A673 (cell line): ENCODE measurements around the gene DIP2B. TPM values are rescaled to one million over a fixed set of nuclear protein-coding genes. Genes with fewer than 3 reads are reported as not detected.

Source experiments
- BruUV-seq: library from RNA; stranded (reverse); fragments of 400-500 nt; replicated peaks from 2 replicates; lab custom pipeline; 2021; lab: Mats Ljungman, UMichigan
- CTCF ChIA-PET: fragments of 300-600 bp; sonication (Branson Sonifier 250); formaldehyde crosslinking; loops from one replicate; lab custom pipeline; 2022; ENCODE audit warnings: antibody characterized with exemption; lab: Charles Lee
- POLR2A ChIA-PET: fragments of 300-600 bp; sonication (Branson Sonifier 250); formaldehyde crosslinking; loops from one replicate; lab custom pipeline; 2022; ENCODE audit warnings: antibody characterized with exemption; ENCODE audit not compliant: low non-redundant PET; lab: Charles Lee
- DNase-seq: peaks from one replicate; pipeline ENCODE4 v3.0.0-alpha.2; 2015; ENCODE audit warnings: low spot score
- H3K27ac ChIP-seq: fragments of 200-600 bp; sonication (generic); 2 replicates; pipeline ENCODE4 v1.5.1; 2016; ENCODE audit warnings: mixed run types, low read depth, mild to moderate bottlenecking, mixed read lengths, antibody characterized with exemption, low read length; ENCODE audit not compliant: poor library complexity, severe bottlenecking
- H3K27me3 ChIP-seq: fragments of 200-600 bp; sonication (generic); replicated peaks from 2 replicates; pipeline ENCODE4 v1.6.1; 2017; ENCODE audit warnings: mixed run types, low read depth, mild to moderate bottlenecking, mixed read lengths, antibody characterized with exemption, low read length; ENCODE audit not compliant: insufficient read depth, poor library complexity
- H3K36me3 ChIP-seq: fragments of 200-600 bp; sonication (generic); 2 replicates; pipeline ENCODE4 v1.6.1; 2016; ENCODE audit warnings: mixed run types, mild to moderate bottlenecking, mixed read lengths, antibody characterized with exemption, low read length; ENCODE audit not compliant: insufficient read depth, poor library complexity, severe bottlenecking
- H3K4me1 ChIP-seq: fragments of 200-600 bp; sonication (generic); 2 replicates; pipeline ENCODE4 v1.6.1; 2017; ENCODE audit warnings: mixed run types, mild to moderate bottlenecking, mixed read lengths, antibody characterized with exemption, low read length; ENCODE audit not compliant: insufficient read depth, poor library complexity, severe bottlenecking
- H3K4me3 ChIP-seq: fragments of 200-600 bp; sonication (generic); 2 replicates; pipeline ENCODE4 v1.5.1; 2016; ENCODE audit warnings: low read depth, mixed run types, mild to moderate bottlenecking, mixed read lengths, low read length; ENCODE audit not compliant: poor library complexity, severe bottlenecking
- H3K9me3 ChIP-seq: fragments of 200-600 bp; sonication (generic); 2 replicates; pipeline ENCODE4 v1.6.1; 2016; ENCODE audit warnings: mixed run types, low read depth, mild to moderate bottlenecking, mixed read lengths, antibody characterized with exemption, low read length; ENCODE audit not compliant: poor library complexity, severe bottlenecking
- EZH2 ChIP-seq: fragments of 200-600 bp; sonication (generic); IDR thresholded peaks from 2 replicates; pipeline ENCODE4 v1.6.1; 2017; ENCODE audit warnings: borderline replicate concordance, low read depth, mild to moderate bottlenecking, mixed read lengths, antibody characterized with exemption, low read length; ENCODE audit not compliant: poor library complexity, severe bottlenecking
- intact Hi-C: fragments of 100-400 bp; cut with micrococcal nuclease; formaldehyde crosslinking; loops from one replicate; pipeline ENCODE4 v1.10.0; 2022; ENCODE audit not compliant: unreplicated experiment
- total RNA-seq: library from RNA; stranded (reverse); gene quantifications from 2 replicates; pipeline ENCODE4 v1.2.3, GENCODE V29; 2021
- TF ChIP-seq, protein P1 (sequence below): fragments of 300-800, 200-600 bp; sonication (generic); conservative IDR thresholded peaks from 2 replicates; pipeline ENCODE4 v1.5.1; 2017; ENCODE audit warnings: low read depth, mild to moderate bottlenecking, antibody characterized with exemption, low read length, moderate library complexity, mixed read lengths

Gene DIP2B
- total RNA-seq, 1 experiment from 2014 or later: 40.5 TPM

DNA sequence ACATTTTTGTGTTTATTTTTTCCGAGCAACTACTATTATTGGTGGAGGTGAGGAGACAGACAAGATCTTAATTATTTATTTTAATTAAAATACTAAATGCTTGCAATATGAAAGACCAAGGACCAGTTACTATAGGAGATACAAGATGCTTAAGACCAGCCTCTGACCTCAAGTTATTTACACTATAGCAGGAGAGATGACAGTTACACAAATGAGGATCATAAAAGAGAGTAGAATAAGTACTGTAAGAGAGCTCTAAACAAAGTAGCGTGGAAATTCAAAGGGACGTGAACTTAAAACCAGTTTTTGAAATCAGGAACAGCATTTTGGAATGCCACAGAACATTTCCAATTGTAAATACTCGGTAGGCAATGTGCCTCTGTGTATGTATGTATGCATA, 131.1 kb downstream of the DIP2B start:
- no peak overlapping the region for H3K27ac ChIP-seq
- intact Hi-C loops: loop anchor here (5.0 to 10.0 kb wide), 2 partner anchors 54 to 99 kb away; no protein-coding TSS in a partner anchor
- DNase-seq: no peak
- ChIA-PET CTCF (no interaction called here), POLR2A (no interaction called here)
- H3K4me3 ChIP-seq: no peak overlapping the region
- peaks cover 8% of the 10 kb centered on the region for H3K36me3 ChIP-seq
- BruUV-seq: no TSS peak
- no peaks in the 10 kb centered on the region for H3K9me3 ChIP-seq
- TF ChIP-seq, protein P1, sequence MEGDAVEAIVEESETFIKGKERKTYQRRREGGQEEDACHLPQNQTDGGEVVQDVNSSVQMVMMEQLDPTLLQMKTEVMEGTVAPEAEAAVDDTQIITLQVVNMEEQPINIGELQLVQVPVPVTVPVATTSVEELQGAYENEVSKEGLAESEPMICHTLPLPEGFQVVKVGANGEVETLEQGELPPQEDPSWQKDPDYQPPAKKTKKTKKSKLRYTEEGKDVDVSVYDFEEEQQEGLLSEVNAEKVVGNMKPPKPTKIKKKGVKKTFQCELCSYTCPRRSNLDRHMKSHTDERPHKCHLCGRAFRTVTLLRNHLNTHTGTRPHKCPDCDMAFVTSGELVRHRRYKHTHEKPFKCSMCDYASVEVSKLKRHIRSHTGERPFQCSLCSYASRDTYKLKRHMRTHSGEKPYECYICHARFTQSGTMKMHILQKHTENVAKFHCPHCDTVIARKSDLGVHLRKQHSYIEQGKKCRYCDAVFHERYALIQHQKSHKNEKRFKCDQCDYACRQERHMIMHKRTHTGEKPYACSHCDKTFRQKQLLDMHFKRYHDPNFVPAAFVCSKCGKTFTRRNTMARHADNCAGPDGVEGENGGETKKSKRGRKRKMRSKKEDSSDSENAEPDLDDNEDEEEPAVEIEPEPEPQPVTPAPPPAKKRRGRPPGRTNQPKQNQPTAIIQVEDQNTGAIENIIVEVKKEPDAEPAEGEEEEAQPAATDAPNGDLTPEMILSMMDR: no peak
- TF ChIP-seq EZH2: no peak
- H3K27me3 ChIP-seq: no peaks in the 10 kb centered on the region
- peaks cover 42% of the 10 kb centered on the region for H3K4me1 ChIP-seq

DNA sequence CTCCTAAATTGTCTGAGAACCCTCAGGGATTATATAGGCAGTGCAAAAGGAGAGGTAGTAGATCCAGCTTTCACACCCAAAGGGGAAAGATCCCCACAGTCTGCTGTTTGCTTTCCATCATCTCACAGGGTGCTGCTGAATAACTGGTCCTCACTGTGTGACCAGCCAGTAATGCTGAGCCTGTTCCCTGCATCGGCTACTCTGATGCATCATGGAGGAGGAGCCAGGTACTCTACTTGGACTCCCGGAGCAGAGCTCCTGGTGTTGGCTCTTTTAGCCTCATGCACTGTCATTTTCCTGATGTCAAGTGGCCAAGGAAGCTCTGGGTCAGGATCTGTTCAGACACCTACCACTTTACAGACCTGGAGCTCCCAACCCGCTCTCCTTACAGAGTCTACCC, 131.7 kb downstream of the DIP2B start:
- Histone ChIP-seq H3K9me3 (no peaks in the 10 kb centered on the region), H3K4me1 (peaks cover 42% of the 10 kb centered on the region), H3K36me3 (peaks cover 8% of the 10 kb centered on the region), H3K27me3 (no peaks in the 10 kb centered on the region), H3K4me3 (no peak overlapping the region), H3K27ac (peak overlapping the region; percentile 3)
- no TSS peak for BruUV-seq
- TF ChIP-seq, protein P1: no peak
- TF ChIP-seq EZH2: no peak
- ChIA-PET POLR2A (no interaction called here), CTCF (no interaction called here)
- DNase-seq: no peak
- intact Hi-C loops: loop anchor here (5.0 to 10.0 kb wide), 2 partner anchors 54 to 98 kb away; no protein-coding TSS in a partner anchor

DNA sequence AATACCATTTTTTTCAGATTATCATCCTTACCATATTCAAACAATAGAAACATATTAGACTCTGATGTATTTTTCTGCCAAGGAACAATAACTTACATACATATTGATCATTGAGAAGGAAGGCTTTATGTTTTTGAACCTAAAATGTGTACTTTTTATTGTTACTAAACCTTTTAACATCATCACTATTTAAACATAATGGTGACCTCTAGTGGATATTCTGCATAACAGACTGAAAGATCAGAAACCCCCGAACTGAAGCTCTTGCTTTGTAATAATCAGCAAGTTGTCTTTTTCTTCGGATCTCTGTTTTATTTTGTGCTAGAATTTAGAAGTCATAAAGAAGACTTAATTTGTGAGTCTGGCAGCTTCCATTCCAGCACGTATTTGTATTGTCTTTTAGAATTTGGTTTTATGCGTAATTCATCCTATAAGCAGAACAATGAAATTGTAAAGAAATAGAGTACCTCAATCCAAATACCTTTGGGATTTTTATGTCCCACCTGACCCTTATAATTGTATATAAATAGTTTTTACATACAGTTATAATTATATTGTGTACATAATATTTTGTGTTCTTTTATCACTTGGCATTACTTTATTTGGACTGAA, 133.2 kb downstream of the DIP2B start:
- Histone ChIP-seq H3K4me1 (peaks cover 42% of the 10 kb centered on the region), H3K9me3 (no peaks in the 10 kb centered on the region), H3K27ac (no peak overlapping the region), H3K27me3 (no peaks in the 10 kb centered on the region), H3K36me3 (peaks cover 2% of the 10 kb centered on the region), H3K4me3 (no peak overlapping the region)
- intact Hi-C loops: loop anchor here (1.0 to 10.0 kb wide), 3 partner anchors 56 to 133 kb away; no protein-coding TSS in a partner anchor
- peak; percentile 72 for DNase-seq
- POLR2A ChIA-PET: interaction anchor here (0.6 kb wide), 1 partner anchor 175 kb away, joined by 4 read pairs; no protein-coding TSS in a partner anchor
- BruUV-seq: no TSS peak
- TF ChIP-seq, protein P1: peak; percentile 81
- no peak for TF ChIP-seq EZH2
- CTCF ChIA-PET: interaction anchor here (0.6 to 1.0 kb wide), 3 partner anchors 130 to 157 kb away, joined by 3 to 14 read pairs (median 3); partner anchors contain the start of gene DIP2B
